ENCODE data around the gene TMEM132D.
"Not testable (repeated sequence)": the region's sequence is repeated elsewhere in the genome, so short reads cannot be mapped to it uniquely, and the experiment has no call there.

Gene TMEM132D

DNA sequence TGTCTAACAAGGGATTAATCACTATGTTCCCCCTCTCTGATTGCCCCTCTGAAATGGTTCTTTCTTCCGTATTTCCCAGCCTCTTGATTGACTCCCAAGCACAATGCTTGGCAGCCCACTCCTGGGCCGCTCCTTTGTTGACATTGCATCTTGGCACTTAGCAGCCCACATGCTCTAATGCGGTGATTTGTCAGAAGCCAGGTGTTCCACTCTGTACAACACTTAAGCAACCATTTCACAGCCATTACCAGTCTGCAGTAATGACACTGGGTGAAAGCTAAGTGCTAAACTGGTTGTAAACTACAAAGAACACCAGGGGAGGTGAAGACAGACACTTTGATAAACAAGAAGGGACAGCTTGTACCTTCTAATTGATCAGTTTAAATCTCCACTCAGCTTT lies 353.5 kb downstream of the TMEM132D start:
- H3K36me3 ChIP-seq (replicated peaks), result no peaks in the 10 kb centered on the region
- no peak for DNase-seq (ENCODE audit: low spot score in 2 of 2)
- H3K9me3 ChIP-seq, result 0 out of 2 replicates have a peak, but pooled peaks cover 2% of the 10 kb centered on the region
- no peaks in the 10 kb centered on the region for H3K27me3 ChIP-seq (ENCODE audit: low read depth)
- H3K4me3 ChIP-seq, result no peak overlapping the region
- in situ Hi-C loops (cut with MboI; ENCODE audit: low sequenced_read_pairs), result no loop called here
- H3K4me1 ChIP-seq, result no peaks in the 10 kb centered on the region

DNA sequence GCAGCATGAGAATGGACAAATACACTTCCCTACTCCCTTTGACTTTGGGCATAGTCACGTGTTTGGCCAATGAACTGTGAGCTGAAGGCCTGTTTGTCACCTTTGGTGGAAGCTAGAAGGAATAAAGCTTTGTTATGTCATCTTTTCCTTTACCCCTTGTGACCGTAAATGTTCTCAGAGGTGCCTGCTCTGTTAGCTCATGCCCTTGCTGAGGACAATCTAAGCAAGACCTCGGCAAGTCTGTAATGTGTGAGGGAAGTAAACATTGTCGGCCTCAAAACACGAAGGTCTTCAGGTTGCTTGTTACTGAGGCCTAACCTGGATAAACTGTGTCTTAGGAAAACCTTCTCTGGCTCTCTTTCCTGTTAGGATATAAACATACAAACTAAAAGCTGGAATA lies 354.2 kb downstream of the TMEM132D start:
- no peaks in the 10 kb centered on the region for H3K27me3 ChIP-seq (ENCODE audit: low read depth)
- no peaks in the 10 kb centered on the region for H3K36me3 ChIP-seq (replicated peaks)
- H3K4me3 ChIP-seq, result no peak overlapping the region
- no peak for DNase-seq (ENCODE audit: low spot score in 2 of 2)
- H3K9me3 ChIP-seq, result 0 out of 2 replicates have a peak, but pooled peaks cover 2% of the 10 kb centered on the region
- no peaks in the 10 kb centered on the region for H3K4me1 ChIP-seq
- in situ Hi-C loops (cut with MboI; ENCODE audit: low sequenced_read_pairs), result no loop called here

DNA sequence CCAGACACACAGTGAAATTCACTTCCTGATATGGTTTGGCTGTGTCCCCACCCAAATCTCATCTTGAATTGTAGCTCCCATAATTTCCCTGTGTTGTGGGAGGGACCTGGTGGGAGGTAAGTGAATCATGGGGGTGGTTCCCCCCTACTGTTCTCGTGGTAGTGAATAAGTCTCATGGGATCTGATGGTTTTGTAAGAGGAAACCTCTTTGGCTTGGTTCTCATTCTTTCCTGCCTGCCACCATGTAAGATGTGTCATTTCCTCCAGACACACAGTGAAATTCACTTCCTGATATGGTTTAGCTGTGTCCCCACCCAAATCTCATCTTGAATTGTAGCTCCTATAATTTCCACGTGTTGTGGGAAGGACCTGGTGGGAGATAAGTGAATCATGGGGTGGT lies 354.8 kb downstream of the TMEM132D start:
- DNase-seq (ENCODE audit: low spot score in 2 of 2); in situ Hi-C loops (cut with MboI; ENCODE audit: low sequenced_read_pairs); H3K9me3 ChIP-seq; H3K4me3 ChIP-seq; H3K4me1 ChIP-seq; H3K27me3 ChIP-seq (ENCODE audit: low read depth); H3K36me3 ChIP-seq (replicated peaks): not testable (repeated sequence)

DNA sequence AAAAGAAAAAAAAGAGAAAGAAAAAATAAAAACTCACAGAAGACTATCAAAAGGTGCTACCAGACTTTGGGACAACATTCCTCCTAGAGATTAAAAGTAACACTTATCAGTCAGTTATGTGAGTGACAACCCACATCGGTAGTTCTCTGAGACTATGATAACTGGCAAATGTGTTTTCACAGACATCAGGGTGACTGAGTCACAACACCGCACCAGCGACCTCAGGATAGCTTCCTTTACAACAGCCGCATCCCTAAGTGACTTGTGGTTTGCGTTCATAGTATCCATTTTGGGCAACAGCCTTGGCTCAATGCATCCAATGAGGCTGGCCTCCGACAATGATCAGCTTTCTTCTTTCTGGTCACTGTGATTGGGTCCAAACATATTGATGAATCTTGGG lies 359.1 kb downstream of the TMEM132D start:
- Histone ChIP-seq H3K4me1 (no peaks in the 10 kb centered on the region), H3K36me3 (replicated peaks) (no peaks in the 10 kb centered on the region), H3K9me3 (0 out of 2 replicates have a peak, but pooled peaks cover 2% of the 10 kb centered on the region), H3K4me3 (no peak overlapping the region), H3K27me3 (ENCODE audit: low read depth) (no peaks in the 10 kb centered on the region)
- no peak for DNase-seq (ENCODE audit: low spot score in 2 of 2)
- in situ Hi-C loops (cut with MboI; ENCODE audit: low sequenced_read_pairs), result no loop called here

DNA sequence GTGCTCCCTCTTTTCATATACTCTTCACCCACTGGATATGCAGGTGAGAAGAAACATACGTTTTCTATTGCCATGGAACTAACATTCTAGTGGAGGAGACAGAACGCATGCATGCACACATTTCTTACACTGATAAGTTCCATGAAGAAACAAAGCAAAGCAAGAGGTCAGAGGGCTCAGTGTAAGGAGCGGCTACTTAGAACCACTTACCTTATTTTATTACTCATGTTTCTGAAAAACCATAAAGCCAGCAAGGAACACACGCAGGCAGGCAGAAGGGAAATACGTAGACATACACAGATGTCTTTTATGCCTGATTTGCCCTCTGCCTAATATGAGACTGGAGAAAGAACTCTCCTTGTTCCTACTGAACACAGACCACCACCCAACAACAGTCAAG lies 362.9 kb downstream of the TMEM132D start:
- Histone ChIP-seq H3K36me3 (replicated peaks) (no peaks in the 10 kb centered on the region), H3K9me3 (no peaks in the 10 kb centered on the region), H3K27me3 (ENCODE audit: low read depth) (no peaks in the 10 kb centered on the region), H3K4me1 (no peaks in the 10 kb centered on the region), H3K4me3 (no peak overlapping the region)
- in situ Hi-C loops (cut with MboI; ENCODE audit: low sequenced_read_pairs), result no loop called here
- DNase-seq (ENCODE audit: low spot score in 2 of 2), result no peak

DNA sequence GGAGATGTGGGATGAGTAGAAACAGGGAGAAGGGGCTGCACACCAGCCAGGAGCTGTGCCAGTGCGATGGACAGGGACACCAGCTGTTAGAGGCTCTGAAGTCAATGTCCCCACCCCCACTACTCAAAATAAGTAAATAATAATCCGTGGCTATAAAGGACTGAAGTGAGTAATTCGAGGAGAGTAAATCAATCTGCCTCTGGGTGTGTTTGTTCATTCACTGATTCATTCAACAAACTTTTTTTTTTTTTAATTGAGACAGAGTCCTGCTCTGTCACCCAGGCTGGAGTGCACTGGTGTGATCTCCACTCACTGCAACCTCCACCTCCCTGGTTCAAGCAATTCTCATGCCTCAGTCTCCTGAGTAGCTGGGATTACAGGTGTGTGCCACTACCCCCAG lies 363.6 kb downstream of the TMEM132D start:
- Histone ChIP-seq H3K9me3 (no peaks in the 10 kb centered on the region), H3K4me3 (no peak overlapping the region), H3K36me3 (replicated peaks) (no peaks in the 10 kb centered on the region), H3K4me1 (no peaks in the 10 kb centered on the region), H3K27me3 (ENCODE audit: low read depth) (no peaks in the 10 kb centered on the region)
- in situ Hi-C loops (cut with MboI; ENCODE audit: low sequenced_read_pairs), result no loop called here
- no peak for DNase-seq (ENCODE audit: low spot score in 2 of 2)

DNA sequence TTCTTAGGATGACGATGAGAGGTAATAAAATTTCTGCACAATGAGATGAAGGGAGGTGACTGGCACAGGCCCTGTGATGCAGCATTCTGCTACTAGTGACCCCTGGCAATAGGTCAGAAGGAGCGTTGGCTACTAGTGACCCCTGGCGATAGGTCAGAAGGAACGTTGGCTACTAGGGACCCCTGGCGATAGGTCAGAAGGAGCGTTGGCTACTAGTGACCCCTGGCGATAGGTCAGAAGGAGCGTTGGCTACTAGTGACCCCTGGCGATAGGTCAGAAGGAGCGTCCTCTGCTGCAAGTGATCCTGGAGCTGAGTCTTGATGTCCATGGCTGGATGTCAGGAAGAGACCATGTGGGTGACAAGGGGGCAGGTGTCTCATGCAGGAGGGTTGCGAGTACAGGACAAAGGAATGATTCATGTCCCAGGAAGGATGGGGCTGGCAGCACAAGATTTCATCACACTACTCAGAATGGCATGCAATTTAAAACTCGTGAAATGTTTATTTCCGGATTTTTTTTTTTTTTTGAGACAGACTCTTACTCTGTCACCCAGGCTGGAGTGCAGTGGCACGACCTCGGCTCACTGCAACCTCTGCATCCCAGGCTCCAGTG lies 365.0 kb downstream of the TMEM132D start:
- H3K36me3 ChIP-seq (replicated peaks); H3K4me1 ChIP-seq; H3K9me3 ChIP-seq; in situ Hi-C loops (cut with MboI; ENCODE audit: low sequenced_read_pairs); DNase-seq (ENCODE audit: low spot score in 2 of 2); H3K27me3 ChIP-seq (ENCODE audit: low read depth); H3K4me3 ChIP-seq: not testable (repeated sequence)

DNA sequence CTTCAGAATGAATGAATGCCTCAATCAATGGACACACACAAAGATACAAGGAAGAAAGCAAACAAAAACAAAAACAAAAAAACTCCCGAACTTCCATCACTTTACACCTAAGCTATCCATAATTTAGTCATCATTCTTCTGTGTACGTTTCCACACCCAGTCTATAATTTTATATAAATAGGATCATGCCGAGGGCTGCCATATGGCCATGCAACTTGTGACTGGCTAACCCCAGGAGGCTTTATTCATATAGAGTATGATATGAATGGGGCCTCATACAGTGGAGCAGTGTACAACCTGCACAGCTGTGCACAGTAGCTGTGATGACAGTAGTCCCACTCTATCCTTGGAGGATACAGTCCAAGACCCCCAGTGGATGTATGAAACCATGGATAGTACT lies 365.7 kb downstream of the TMEM132D start:
- in situ Hi-C loops (cut with MboI; ENCODE audit: low sequenced_read_pairs), result no loop called here

DNA sequence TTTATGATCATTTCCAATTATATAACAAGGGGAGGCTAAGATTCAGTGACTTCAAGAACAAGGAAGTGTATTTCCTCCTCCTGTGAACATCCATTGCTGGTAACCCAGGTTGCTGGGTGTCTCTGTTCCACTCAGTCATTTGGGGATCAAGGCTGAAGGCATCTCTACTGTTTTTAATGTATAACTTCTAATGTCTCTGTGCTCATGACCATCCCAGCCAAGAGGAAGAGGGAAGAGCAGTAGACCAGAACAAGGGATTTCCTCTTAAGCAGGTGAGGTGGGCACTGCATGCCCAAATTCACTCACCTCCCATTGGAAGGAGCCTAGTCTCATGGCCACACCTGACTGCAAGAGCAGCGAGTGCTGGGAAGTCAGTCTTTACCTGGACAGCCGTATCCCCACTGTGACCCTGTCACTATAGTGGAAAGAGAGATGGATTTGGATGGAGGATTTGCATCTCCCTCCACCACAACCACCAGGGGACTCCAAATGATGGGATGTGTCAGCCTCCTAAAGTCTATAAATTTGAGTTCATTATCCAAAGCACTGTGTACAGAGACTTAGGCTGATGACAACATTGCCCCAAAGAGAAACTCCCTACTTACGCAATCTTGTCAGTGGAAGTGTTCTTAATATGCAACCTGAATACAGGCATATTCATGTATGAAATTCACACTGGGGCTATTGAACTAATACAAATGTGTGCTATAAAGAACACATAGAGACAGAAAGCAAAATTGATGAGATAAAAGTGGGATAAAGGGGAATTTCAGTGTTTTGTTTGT lies 368.7 kb downstream of the TMEM132D start:
- Histone ChIP-seq H3K36me3 (replicated peaks) (no peaks in the 10 kb centered on the region), H3K9me3 (no peaks in the 10 kb centered on the region; the same call in 1 of the 2 replicates), H3K4me3 (no peak overlapping the region), H3K27me3 (ENCODE audit: low read depth) (no peaks in the 10 kb centered on the region), H3K4me1 (no peaks in the 10 kb centered on the region)
- in situ Hi-C loops (cut with MboI; ENCODE audit: low sequenced_read_pairs), result no loop called here
- DNase-seq (ENCODE audit: low spot score in 2 of 2), result no peak

More for the DNA sequence above, 365.7 kb downstream of the TMEM132D start:
- no peaks in the 10 kb centered on the region for H3K36me3 ChIP-seq (replicated peaks)
- H3K9me3 ChIP-seq, result no peaks in the 10 kb centered on the region; the same call in 1 of the 2 replicates
- no peak for DNase-seq (ENCODE audit: low spot score in 2 of 2)
- no peak overlapping the region for H3K4me3 ChIP-seq
- H3K4me1 ChIP-seq, result no peaks in the 10 kb centered on the region
- no peaks in the 10 kb centered on the region for H3K27me3 ChIP-seq (ENCODE audit: low read depth)

DNA sequence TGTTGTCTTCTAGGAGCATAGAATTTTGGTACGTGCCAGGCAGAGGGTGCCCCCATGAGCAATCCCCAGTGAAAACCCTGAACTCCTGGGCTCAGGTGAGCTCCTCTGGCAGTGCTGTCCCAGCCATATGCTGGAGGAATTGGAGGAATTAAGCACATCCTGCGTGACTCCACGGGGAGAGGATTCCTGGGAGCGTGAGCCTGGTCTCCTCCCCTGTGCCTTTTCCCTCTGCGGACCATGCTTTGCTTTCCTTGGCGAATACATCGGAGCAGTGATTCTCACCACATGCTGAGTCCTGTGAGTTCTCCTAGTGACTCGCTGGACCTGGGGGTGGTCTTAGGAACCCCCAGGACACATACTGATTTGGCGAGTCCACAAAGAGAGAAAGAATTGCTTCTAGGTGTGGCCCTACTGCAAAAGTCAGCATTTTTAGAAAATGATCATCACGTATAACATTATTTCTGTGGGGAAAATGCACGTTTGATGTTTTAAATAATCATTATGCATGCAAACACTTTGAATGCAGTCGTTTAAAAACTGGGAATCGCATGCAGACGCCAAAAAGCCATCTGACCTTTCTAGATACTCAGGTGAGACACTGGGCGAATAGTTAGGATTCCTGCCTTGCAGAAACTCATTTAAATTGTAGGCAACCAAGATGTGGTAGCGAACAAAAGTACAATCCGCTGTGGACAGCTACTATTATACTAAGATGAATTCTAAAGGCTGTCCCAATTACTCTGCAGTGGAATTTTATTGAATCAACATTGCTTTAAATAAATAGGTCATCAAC lies 370.9 kb downstream of the TMEM132D start:
- H3K4me3 ChIP-seq, result no peak overlapping the region
- no peaks in the 10 kb centered on the region for H3K4me1 ChIP-seq
- no peak for DNase-seq (ENCODE audit: low spot score in 2 of 2)
- no peaks in the 10 kb centered on the region for H3K36me3 ChIP-seq (replicated peaks)
- in situ Hi-C loops (cut with MboI; ENCODE audit: low sequenced_read_pairs), result no loop called here
- no peaks in the 10 kb centered on the region for H3K27me3 ChIP-seq (ENCODE audit: low read depth)
- H3K9me3 ChIP-seq, result no peaks in the 10 kb centered on the region; the same call in 1 of the 2 replicates

DNA sequence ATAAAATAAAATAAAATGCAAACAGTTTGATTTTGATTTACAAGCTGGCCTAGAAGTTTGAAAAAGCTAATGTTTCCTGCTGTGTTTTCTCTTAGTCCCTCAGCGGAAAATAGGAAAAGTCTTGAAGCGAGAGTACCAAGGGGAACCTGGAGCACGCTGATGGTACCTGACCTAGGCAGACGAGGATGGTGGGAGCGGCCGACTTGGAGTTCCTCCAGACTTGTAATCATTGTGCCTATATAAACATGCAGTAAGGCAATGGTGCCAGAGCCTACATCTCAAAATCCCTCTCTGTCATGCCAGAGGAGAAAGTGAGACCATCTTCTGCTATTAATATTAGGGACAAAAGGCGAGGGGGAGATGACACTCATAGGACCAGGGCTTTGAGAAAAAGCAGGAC lies 371.7 kb downstream of the TMEM132D start:
- Histone ChIP-seq H3K4me1 (no peaks in the 10 kb centered on the region), H3K27me3 (ENCODE audit: low read depth) (no peaks in the 10 kb centered on the region), H3K4me3 (no peak overlapping the region), H3K9me3 (no peaks in the 10 kb centered on the region; the same call in 1 of the 2 replicates), H3K36me3 (replicated peaks) (no peaks in the 10 kb centered on the region)
- in situ Hi-C loops (cut with MboI; ENCODE audit: low sequenced_read_pairs), result no loop called here
- DNase-seq (ENCODE audit: low spot score in 2 of 2), result no peak

DNA sequence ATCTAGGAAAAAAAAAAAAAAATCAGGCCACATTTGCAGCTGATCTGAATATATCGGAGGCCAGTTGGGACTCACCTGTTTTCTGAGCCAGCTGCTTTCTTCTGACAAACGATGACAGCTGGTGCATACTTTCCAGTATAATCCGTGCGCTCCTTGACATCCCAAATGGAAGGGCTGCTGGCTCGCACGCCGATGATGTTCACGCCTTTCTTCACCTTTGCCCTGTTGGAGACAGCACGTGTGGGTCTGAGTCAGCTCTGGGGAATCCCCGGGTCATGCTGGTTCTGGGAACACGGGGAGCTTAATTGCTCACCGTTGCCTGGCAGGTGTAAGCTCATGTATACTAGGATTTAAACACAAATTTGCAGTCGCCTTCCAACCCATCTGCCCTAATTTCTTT lies 372.8 kb downstream of the TMEM132D start:
- DNase-seq (ENCODE audit: low spot score in 2 of 2), result no peak

DNA sequence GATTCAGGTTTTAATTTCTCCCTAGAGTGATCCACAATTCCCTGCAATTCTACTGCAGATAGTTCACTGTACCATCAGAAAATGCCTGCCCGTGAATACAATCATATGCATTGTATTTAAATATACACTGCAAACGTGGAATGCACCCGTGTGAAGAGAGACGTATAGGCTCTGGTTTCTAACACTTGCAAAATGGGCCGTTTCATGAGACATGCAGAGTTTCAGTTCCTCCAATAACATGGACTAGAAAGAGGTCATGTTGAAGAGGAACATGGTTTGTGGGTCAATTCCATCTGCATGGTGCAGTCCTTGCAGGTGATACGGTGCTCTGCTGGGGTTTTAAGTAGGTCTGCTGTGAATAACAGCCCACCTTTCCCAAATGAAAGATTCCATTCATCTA lies 373.3 kb downstream of the TMEM132D start:
- Histone ChIP-seq H3K27me3 (ENCODE audit: low read depth) (no peaks in the 10 kb centered on the region), H3K4me1 (no peaks in the 10 kb centered on the region), H3K36me3 (replicated peaks) (no peaks in the 10 kb centered on the region), H3K4me3 (no peak overlapping the region), H3K9me3 (no peaks in the 10 kb centered on the region; the same call in 1 of the 2 replicates)
- DNase-seq (ENCODE audit: low spot score in 2 of 2), result no peak
- in situ Hi-C loops (cut with MboI; ENCODE audit: low sequenced_read_pairs), result no loop called here

More for the DNA sequence above, 372.8 kb downstream of the TMEM132D start:
- H3K27me3 ChIP-seq (ENCODE audit: low read depth), result no peaks in the 10 kb centered on the region
- H3K4me1 ChIP-seq, result no peaks in the 10 kb centered on the region
- no peaks in the 10 kb centered on the region for H3K36me3 ChIP-seq (replicated peaks)
- no peak overlapping the region for H3K4me3 ChIP-seq
- in situ Hi-C loops (cut with MboI; ENCODE audit: low sequenced_read_pairs), result no loop called here
- H3K9me3 ChIP-seq, result no peaks in the 10 kb centered on the region; the same call in 1 of the 2 replicates

DNA sequence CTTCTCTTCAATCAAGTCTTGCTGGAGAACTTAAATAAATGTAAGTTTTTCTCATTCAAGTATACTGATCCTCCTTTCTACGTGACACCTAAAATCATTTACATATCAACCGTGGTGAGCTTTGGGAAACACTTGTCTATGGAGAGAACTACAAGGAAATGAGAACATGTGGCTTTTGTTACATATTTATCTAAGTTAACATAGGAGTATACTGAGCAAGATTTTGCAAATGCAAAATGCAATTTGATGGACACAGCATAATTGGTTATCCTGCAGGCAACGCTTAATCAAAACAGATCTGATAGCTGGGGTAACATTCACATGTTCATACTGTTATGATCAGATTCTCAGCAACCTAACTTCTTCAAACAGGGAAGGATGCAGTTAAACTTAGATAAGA lies 376.3 kb downstream of the TMEM132D start:
- DNase-seq (ENCODE audit: low spot score in 2 of 2), result no peak
- no peaks in the 10 kb centered on the region for H3K27me3 ChIP-seq (ENCODE audit: low read depth)
- in situ Hi-C loops (cut with MboI; ENCODE audit: low sequenced_read_pairs), result no loop called here
- H3K4me3 ChIP-seq, result no peak overlapping the region
- H3K9me3 ChIP-seq, result no peaks in the 10 kb centered on the region
- H3K36me3 ChIP-seq (replicated peaks), result no peaks in the 10 kb centered on the region
- no peaks in the 10 kb centered on the region for H3K4me1 ChIP-seq

Data from HAP-1 (cell line).